ENCODE data around the gene FADS1. TPM values are rescaled to one million over a fixed set of nuclear protein-coding genes. Genes with fewer than 3 reads are reported as not detected.
A peak's percentile ranks its signal among the peaks of the same experiment; 100 is the strongest.

Gene FADS1
- total RNA-seq, 1 donor from 2014 or later: 74.6 TPM

DNA sequence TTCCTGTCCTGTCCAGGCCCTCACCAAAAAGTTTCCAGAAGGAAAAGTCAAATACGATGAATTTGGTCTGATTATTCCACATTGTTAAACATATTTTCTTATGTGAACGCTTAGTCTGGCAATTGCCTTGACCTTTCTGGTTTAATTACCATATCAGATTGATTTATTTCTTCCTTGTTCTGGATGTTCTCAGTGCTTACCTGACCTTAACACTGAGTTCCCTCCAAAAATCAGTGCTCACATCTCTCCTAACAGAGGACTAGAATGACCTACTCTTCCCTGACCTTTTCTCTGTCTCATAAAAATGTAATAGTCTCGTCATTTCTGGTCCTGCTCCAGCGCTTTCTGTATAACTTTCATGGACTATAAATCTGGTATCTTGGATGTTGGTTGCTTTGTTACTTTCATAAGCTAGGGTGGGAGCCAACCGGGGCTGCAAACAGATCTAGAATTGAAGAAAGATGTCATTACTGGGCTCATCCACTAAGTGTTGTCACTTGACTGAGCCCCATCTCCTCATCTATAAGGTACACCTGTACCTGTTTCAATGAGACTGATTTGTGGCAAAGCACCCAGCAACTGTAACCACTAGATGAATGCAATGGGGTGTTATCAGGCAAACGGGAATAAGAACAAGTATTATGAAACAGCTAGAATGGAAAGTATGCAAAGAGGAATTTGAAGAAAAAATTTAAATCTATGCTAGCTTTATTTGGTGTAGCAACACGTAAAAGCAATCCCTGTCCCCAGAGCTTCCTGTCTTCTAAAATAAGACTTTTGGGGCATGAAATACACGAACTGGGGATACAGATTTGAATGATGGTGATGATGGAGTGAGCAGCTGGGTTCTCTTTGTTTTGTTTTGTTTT, 13.7 kb upstream of the FADS1 start:
- H3K4me1 Mint-ChIP-seq (ENCODE audit: low read depth, unreplicated experiment): peaks cover 25% of the 10 kb centered on the region
- peak overlapping the region; percentile 89 for H3K4me2 ChIP-seq (ENCODE audit: low read length)
- no peaks in the 10 kb centered on the region for H3K36me3 ChIP-seq (ENCODE audit: insufficient read depth, low read length)
- peaks cover 48% of the 10 kb centered on the region for H3K4me1 ChIP-seq (ENCODE audit: insufficient read depth, low read length)
- peaks cover 1% of the 10 kb centered on the region for H3K9me3 Mint-ChIP-seq (ENCODE audit: unreplicated experiment)
- H3K79me2 ChIP-seq (ENCODE audit: insufficient read depth, low read length): peaks cover 71% of the 10 kb centered on the region
- H3K27ac ChIP-seq (ENCODE audit: low read depth, low read length): no peak overlapping the region
- DNase-seq (ENCODE audit: low read depth) (peak; percentile 28), FAIRE-seq (no peak)
- H3K27me3 Mint-ChIP-seq (ENCODE audit: low read depth, unreplicated experiment): no peaks in the 10 kb centered on the region
- H3K9me3 ChIP-seq (ENCODE audit: insufficient read depth, low read depth, low read length): no peaks in the 10 kb centered on the region
- TF ChIP-seq, protein P1, sequence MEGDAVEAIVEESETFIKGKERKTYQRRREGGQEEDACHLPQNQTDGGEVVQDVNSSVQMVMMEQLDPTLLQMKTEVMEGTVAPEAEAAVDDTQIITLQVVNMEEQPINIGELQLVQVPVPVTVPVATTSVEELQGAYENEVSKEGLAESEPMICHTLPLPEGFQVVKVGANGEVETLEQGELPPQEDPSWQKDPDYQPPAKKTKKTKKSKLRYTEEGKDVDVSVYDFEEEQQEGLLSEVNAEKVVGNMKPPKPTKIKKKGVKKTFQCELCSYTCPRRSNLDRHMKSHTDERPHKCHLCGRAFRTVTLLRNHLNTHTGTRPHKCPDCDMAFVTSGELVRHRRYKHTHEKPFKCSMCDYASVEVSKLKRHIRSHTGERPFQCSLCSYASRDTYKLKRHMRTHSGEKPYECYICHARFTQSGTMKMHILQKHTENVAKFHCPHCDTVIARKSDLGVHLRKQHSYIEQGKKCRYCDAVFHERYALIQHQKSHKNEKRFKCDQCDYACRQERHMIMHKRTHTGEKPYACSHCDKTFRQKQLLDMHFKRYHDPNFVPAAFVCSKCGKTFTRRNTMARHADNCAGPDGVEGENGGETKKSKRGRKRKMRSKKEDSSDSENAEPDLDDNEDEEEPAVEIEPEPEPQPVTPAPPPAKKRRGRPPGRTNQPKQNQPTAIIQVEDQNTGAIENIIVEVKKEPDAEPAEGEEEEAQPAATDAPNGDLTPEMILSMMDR (IDR thresholded peaks at IDR 0.05; ENCODE audit: insufficient read depth, low read depth, low read length): no peak
- TF ChIP-seq EZH2 (IDR thresholded peaks at IDR 0.05; ENCODE audit: insufficient read depth, low read length): no peak
- no peaks in the 10 kb centered on the region for H3K27me3 ChIP-seq (ENCODE audit: insufficient read depth, low read length)
- no peak overlapping the region for H3K27ac Mint-ChIP-seq (ENCODE audit: unreplicated experiment)
- peak overlapping the region; percentile 92 for H3K4me3 Mint-ChIP-seq (ENCODE audit: unreplicated experiment)
- no peak overlapping the region for H2AFZ ChIP-seq (ENCODE audit: low read depth, low read length)
- peaks cover 63% of the 10 kb centered on the region for H4K20me1 ChIP-seq (ENCODE audit: insufficient read depth, low read length)
- peak overlapping the region; percentile 83 for H3K4me3 ChIP-seq (ENCODE audit: insufficient read depth, low read depth, low read length)
- H3K36me3 Mint-ChIP-seq (ENCODE audit: low read depth, unreplicated experiment): peaks cover 2% of the 10 kb centered on the region
- H3K9ac ChIP-seq (ENCODE audit: low read length): peak overlapping the region; percentile 86

DNA sequence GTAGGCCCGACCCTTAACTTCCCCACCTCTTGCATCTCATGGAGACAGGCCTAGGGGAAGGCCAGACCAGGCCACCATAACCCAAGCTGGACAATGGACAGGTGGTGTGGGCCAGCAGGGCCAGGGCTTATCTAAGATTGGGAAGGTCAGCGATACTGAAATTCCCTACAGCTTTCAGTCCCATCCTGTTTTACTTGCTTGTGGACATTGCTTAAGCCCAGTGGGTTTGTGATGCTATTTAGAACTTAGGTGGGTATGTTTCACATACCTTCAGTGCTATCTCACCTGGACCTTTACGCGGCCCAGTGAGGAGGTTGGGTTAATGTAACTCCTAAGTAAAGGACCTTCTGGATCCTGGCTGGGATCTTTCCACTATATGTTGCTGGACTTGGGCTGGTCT, 13.0 kb upstream of the FADS1 start:
- peak overlapping the region; percentile 89 for H3K4me2 ChIP-seq (ENCODE audit: low read length)
- no peak for FAIRE-seq

More for the DNA sequence above, 13.0 kb upstream of the FADS1 start:
- H3K9me3 ChIP-seq (ENCODE audit: insufficient read depth, low read depth, low read length): no peaks in the 10 kb centered on the region
- DNase-seq (ENCODE audit: low read depth): no peak
- H3K79me2 ChIP-seq (ENCODE audit: insufficient read depth, low read length): peaks cover 65% of the 10 kb centered on the region
- H4K20me1 ChIP-seq (ENCODE audit: insufficient read depth, low read length): peaks cover 59% of the 10 kb centered on the region
- H3K4me3 ChIP-seq (ENCODE audit: insufficient read depth, low read depth, low read length): peak overlapping the region; percentile 83
- H3K9ac ChIP-seq (ENCODE audit: low read length): peak overlapping the region; percentile 86
- peaks cover 25% of the 10 kb centered on the region for H3K4me1 Mint-ChIP-seq (ENCODE audit: low read depth, unreplicated experiment)
- peaks cover 1% of the 10 kb centered on the region for H3K9me3 Mint-ChIP-seq (ENCODE audit: unreplicated experiment)
- no peaks in the 10 kb centered on the region for H3K36me3 ChIP-seq (ENCODE audit: insufficient read depth, low read length)
- H2AFZ ChIP-seq (ENCODE audit: low read depth, low read length): no peak overlapping the region
- H3K36me3 Mint-ChIP-seq (ENCODE audit: low read depth, unreplicated experiment): peaks cover 2% of the 10 kb centered on the region
- H3K27me3 ChIP-seq (ENCODE audit: insufficient read depth, low read length): no peaks in the 10 kb centered on the region
- peaks cover 44% of the 10 kb centered on the region for H3K4me1 ChIP-seq (ENCODE audit: insufficient read depth, low read length)
- no peaks in the 10 kb centered on the region for H3K27me3 Mint-ChIP-seq (ENCODE audit: low read depth, unreplicated experiment)
- peak overlapping the region; percentile 92 for H3K4me3 Mint-ChIP-seq (ENCODE audit: unreplicated experiment)
- TF ChIP-seq, protein P1 (IDR thresholded peaks at IDR 0.05; ENCODE audit: insufficient read depth, low read depth, low read length): no peak
- TF ChIP-seq EZH2 (IDR thresholded peaks at IDR 0.05; ENCODE audit: insufficient read depth, low read length): no peak
- no peak overlapping the region for H3K27ac Mint-ChIP-seq (ENCODE audit: unreplicated experiment)
- H3K27ac ChIP-seq (ENCODE audit: low read depth, low read length): no peak overlapping the region

All from astrocyte (in vitro differentiated cells and primary cell).